ENCODE data around the gene GLT8D2. TPM values are rescaled to one million over a fixed set of nuclear protein-coding genes. Genes with fewer than 3 reads are reported as not detected.

Gene GLT8D2
- total RNA-seq, 1 donor = 55.3 TPM

DNA sequence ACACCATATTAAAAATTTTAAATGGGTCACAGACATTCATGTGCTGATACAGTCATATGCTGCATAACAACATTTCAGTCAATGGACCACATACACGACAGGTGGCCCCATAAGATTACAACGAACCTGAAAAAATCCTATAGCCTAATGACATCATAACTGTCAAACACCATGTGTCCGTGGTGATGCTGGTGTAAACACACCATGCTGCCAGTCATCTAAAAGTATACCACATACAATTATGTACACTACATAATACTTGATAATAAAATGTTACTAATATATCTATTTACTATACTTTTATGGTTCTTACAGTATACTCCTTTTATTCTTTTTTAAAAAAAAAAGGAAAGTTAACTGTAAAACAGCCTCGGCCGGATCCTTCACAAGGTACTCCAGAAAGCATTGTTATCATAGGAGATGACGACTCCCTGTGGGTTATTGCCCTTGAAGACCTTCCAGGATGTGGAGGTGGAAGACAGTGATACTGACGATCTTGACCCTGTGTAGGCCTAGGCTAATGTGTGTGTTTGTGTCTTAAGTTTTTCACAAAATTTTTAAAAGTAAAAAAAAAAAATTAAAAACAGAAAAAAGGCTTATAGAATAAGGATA lies 89.3 kb downstream of the GLT8D2 start:
- no peak overlapping the region for H3K4me3 ChIP-seq (ENCODE audit: low read depth, low read length)
- TF ChIP-seq, protein P1, sequence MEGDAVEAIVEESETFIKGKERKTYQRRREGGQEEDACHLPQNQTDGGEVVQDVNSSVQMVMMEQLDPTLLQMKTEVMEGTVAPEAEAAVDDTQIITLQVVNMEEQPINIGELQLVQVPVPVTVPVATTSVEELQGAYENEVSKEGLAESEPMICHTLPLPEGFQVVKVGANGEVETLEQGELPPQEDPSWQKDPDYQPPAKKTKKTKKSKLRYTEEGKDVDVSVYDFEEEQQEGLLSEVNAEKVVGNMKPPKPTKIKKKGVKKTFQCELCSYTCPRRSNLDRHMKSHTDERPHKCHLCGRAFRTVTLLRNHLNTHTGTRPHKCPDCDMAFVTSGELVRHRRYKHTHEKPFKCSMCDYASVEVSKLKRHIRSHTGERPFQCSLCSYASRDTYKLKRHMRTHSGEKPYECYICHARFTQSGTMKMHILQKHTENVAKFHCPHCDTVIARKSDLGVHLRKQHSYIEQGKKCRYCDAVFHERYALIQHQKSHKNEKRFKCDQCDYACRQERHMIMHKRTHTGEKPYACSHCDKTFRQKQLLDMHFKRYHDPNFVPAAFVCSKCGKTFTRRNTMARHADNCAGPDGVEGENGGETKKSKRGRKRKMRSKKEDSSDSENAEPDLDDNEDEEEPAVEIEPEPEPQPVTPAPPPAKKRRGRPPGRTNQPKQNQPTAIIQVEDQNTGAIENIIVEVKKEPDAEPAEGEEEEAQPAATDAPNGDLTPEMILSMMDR (IDR thresholded peaks at IDR 0.05; ENCODE audit: insufficient read depth, low read length) = no peak
- no peak for DNase-seq (ENCODE audit: low read depth)

DNA sequence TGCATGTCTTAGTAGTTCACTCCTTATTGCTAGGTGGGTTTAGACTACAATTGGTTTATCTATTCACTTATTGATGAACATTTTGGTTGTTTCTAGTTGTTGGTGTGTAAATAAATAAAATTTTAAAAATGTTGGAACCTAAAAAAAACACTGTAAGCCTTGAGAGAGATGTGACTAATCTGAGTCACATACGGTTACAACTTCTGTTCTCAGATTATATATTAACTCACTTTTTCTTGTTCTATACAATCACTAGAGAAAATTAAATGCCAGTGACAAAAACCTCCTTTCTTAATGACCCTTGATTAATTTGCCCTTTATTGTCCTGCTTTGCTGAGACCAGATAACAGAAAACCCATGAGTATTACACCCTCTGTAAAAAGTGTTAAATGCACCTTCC lies 91.4 kb downstream of the GLT8D2 start:
- TF ChIP-seq, protein P1 (IDR thresholded peaks at IDR 0.05; ENCODE audit: insufficient read depth, low read length) = no peak
- DNase-seq (ENCODE audit: low read depth) = no peak
- H3K4me3 ChIP-seq (ENCODE audit: low read depth, low read length) = no peak overlapping the region

DNA sequence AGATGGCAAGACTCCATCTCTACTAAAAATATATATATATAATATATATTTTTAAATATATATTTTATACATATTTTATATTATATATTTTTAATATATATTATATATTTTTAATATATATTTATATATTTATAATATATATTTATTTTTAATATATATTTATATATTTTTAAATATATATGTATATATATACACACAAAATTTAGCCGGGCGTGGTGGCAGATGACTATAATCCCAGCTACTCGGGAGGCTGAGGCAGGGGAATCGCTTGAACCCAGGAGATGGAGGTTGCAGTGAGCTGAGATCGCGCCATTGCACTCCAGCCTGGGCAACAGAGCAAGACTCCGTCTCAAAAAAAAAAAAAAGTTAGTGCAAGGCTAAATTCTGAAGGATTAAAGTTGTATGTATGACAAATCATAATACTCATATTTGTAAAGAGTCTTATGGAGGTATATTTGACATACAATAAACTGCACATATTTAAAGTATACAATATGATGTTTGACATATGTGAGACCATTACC lies 92.1 kb downstream of the GLT8D2 start:
- H3K4me3 ChIP-seq (ENCODE audit: low read depth, low read length) = no peak overlapping the region
- TF ChIP-seq, protein P1 (IDR thresholded peaks at IDR 0.05; ENCODE audit: insufficient read depth, low read length) = no peak
- DNase-seq (ENCODE audit: low read depth) = no peak

DNA sequence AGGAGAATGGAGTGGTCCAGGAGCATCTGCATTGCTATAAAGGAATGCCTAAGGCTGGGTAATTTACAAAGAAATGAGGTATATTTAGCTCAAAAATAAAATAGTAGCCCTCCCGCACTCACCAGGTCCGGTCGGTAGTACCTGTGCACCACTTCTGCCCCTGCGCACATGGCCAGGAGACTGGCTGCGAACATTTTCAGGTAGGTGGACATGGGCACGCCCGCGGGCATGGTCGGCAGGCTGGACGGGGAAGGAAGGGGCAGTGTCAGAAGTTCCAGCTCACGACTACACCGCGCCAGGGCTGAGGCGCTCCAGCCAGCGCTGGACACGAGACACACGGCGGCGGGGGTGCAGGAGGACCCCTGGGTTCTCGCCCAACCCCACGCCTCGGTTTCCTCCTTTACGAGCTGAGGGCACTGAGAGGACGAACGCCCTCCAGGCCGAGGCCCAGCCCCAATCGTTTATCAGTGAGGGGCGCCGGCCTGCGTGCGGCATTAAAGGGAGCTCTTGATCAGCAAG lies 93.4 kb downstream of the GLT8D2 start:
- TF ChIP-seq, protein P1 (IDR thresholded peaks at IDR 0.05; ENCODE audit: insufficient read depth, low read length) = no peak
- no peak for DNase-seq (ENCODE audit: low read depth)
- H3K4me3 ChIP-seq (ENCODE audit: low read depth, low read length) = peak overlapping the region; percentile 92

DNA sequence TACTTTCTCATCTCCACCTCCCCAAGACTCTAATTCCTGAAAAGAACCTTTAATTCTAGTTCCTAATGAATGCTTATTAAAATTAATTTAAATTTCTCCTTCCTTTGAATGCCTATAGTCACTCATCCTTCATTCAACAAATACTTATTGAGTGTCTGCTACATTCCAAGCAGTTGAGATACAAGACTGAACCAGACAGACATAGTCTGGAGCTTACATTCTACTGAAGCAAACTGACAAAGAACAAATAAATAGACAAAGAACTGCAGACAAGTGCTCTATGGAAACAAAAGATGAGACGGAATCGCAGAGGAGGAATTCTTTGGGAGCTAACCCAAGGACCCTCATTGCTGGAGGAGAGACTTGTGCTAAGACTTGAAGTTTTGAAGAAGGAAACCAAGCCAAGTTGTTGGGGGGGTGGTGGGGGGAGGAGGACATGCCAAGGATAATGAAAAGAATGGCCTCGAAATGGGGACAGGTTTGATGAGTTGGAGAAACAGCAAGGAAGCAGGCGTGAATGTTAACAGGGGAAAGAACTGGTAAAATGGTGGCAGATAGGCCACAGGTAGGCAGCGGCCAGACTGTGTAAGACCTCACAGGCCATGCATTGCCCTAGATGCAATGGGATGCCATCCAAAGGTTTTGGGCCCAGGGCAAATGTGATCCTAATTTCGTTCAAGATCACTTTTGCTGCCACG lies 94.0 kb downstream of the GLT8D2 start:
- DNase-seq (ENCODE audit: low read depth) = peak; percentile 12
- H3K4me3 ChIP-seq (ENCODE audit: low read depth, low read length) = peak overlapping the region; percentile 92
- TF ChIP-seq, protein P1 (IDR thresholded peaks at IDR 0.05; ENCODE audit: insufficient read depth, low read length) = no peak

DNA sequence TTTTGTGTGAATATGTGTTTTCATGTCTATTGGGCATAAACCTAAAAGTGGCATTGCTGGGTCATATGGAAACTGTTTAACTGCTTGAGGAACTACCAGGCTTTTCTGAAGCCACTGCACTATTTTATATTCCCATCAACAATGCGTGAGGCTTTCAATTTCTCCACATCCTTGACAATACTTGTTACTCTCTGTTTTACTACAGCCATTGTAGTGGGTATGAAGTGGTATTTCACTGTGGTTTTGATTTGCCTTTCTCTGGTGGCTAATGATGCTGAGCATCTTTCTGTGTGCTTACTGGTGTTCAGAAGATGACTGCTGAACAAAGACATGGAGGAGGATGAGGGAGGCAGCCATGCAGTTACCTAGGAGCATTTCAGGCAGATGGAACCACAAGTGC lies 97.5 kb downstream of the GLT8D2 start:
- DNase-seq (ENCODE audit: low read depth) = no peak
- no peak overlapping the region for H3K4me3 ChIP-seq (ENCODE audit: low read depth, low read length)
- TF ChIP-seq, protein P1 (IDR thresholded peaks at IDR 0.05; ENCODE audit: insufficient read depth, low read length) = no peak
